Neuron (in vitro differentiated cells): ENCODE results near the gene UNC5C.

Source experiments
- H2AFZ ChIP-seq: one replicate; pipeline ENCODE4 v1.6.1; 2013; ENCODE audit warnings: low read depth, mild to moderate bottlenecking, inconsistent platforms, low read length, moderate library complexity
- H3K27me3 ChIP-seq: one replicate; pipeline ENCODE4 v1.6.1; 2013; ENCODE audit warnings: low read length; ENCODE audit not compliant: insufficient read depth
- H3K36me3 ChIP-seq: one replicate; pipeline ENCODE4 v1.6.1; 2013; ENCODE audit warnings: low read length; ENCODE audit not compliant: insufficient read depth
- H3K4me1 ChIP-seq: one replicate; pipeline ENCODE4 v1.6.1; 2013; ENCODE audit warnings: low read length; ENCODE audit not compliant: insufficient read depth
- H3K4me3 ChIP-seq: 2 replicates; pipeline ENCODE4 v1.5.1; 2013; ENCODE audit warnings: mild to moderate bottlenecking, low read length, moderate library complexity
- H3K9me3 ChIP-seq: one replicate; pipeline ENCODE4 v1.6.1; 2013; ENCODE audit warnings: low read length

Gene UNC5C

DNA sequence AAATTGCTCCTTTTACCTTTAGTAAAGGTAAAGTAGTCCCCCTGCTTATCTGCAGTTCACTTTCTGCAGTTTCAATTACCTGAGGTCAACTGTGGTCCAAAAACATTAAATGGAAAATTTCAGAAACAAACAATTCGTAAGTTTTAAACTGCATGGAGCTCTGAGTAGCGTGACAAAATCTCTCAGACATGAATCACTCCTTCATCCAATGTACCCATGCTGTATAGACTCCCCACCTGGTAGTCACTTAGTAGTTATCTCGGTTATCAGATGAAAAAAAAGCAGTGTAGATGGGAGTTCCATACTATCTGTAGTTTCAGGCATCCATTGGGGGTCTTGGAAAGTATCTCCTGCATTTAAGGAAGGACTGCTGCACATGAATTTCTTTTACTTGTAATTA lies 7.7 kb downstream of the UNC5C start:
- no peaks in the 10 kb centered on the region for H3K9me3 ChIP-seq
- H2AFZ ChIP-seq: no peak overlapping the region
- no peaks in the 10 kb centered on the region for H3K36me3 ChIP-seq
- H3K4me3 ChIP-seq: no peak overlapping the region
- no peaks in the 10 kb centered on the region for H3K27me3 ChIP-seq
- peaks cover 10% of the 10 kb centered on the region for H3K4me1 ChIP-seq

GRCh38 chr4:95540227-95540626 lies 8.5 kb downstream of the UNC5C start:
- no peak overlapping the region for H2AFZ ChIP-seq
- peaks cover 4% of the 10 kb centered on the region for H3K4me1 ChIP-seq
- no peaks in the 10 kb centered on the region for H3K27me3 ChIP-seq
- H3K36me3 ChIP-seq: no peaks in the 10 kb centered on the region
- H3K4me3 ChIP-seq: no peak overlapping the region
- H3K9me3 ChIP-seq: no peaks in the 10 kb centered on the region

DNA sequence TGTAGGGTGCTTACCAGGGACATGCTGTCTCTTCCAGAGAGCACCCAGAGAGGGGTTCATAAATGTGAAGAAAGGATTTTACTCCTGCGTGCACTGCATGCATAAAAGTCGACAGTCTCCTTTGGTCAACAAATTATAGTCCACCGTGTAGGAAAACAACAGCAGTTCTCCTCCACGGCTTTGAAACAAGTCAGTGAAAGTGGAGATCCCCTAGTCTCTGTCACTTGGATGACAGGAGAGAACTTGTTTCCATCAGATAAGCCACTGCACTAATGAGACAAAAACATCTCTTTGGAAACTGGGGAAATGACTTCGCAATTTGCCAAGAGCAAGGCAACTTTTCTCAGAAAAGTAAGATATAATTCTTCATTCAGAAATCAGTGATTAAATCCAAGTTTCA lies 9.7 kb downstream of the UNC5C start:
- no peaks in the 10 kb centered on the region for H3K36me3 ChIP-seq
- H3K4me3 ChIP-seq: no peak overlapping the region
- H3K9me3 ChIP-seq: no peaks in the 10 kb centered on the region
- H3K27me3 ChIP-seq: no peaks in the 10 kb centered on the region
- H2AFZ ChIP-seq: no peak overlapping the region
- H3K4me1 ChIP-seq: no peaks in the 10 kb centered on the region

GRCh38 chr4:95537863-95538488 lies 10.8 kb downstream of the UNC5C start:
- Histone ChIP-seq H3K4me1 (no peaks in the 10 kb centered on the region), H2AFZ (no peak overlapping the region), H3K27me3 (no peaks in the 10 kb centered on the region), H3K4me3 (no peak overlapping the region), H3K9me3 (no peaks in the 10 kb centered on the region), H3K36me3 (no peaks in the 10 kb centered on the region)

- no peak overlapping the region for H3K4me3 ChIP-seq
- H2AFZ ChIP-seq: no peak overlapping the region
- H3K9me3 ChIP-seq: no peaks in the 10 kb centered on the region
- no peaks in the 10 kb centered on the region for H3K4me1 ChIP-seq
- no peaks in the 10 kb centered on the region for H3K27me3 ChIP-seq
- H3K36me3 ChIP-seq: no peaks in the 10 kb centered on the region
Observed at GRCh38 chr4:95537191-95537590, 11.6 kb downstream of the UNC5C start.

GRCh38 chr4:95536650-95537049 lies 12.1 kb downstream of the UNC5C start:
- Histone ChIP-seq H3K9me3 (no peaks in the 10 kb centered on the region), H3K4me1 (no peaks in the 10 kb centered on the region), H2AFZ (no peak overlapping the region), H3K4me3 (no peak overlapping the region), H3K27me3 (no peaks in the 10 kb centered on the region), H3K36me3 (no peaks in the 10 kb centered on the region)

DNA sequence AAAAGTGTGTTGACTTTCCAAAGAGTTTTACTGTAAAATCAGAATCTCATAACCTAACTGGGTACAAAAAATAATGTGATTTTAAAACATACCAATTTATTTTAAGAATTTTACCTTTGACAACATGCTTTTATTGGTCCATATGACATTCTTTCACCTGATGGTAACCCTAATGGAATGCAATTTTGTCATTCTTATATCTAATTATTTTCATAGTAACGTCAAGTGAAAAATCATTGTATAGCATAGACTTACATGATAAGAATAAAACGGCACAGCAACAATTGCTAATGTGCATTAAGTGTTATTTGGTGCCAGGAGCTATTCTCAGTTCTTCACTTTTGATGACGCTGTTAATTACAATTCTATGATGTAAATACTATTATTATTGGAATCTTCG lies 13.6 kb downstream of the UNC5C start:
- H3K27me3 ChIP-seq: no peaks in the 10 kb centered on the region

DNA sequence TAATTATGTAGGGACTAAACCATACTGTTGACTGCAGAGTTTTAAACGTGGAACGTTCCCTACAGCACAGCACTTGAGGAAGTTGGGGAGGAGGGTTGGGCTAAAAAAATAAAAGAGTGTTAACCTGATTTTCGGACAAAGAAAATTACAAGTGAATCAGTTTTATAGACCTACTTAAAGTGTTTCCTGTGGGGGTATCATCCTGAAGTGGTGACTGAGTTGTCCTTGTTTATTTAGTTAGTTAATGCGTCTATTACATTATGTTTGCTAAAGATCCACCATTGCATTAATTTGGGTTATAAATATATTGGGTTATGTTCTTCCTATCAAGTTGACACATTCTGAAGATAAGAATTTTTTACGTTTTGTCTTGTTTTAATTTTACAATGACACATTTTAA lies 14.7 kb downstream of the UNC5C start:
- Histone ChIP-seq H3K27me3 (no peaks in the 10 kb centered on the region), H2AFZ (no peak overlapping the region), H3K9me3 (no peaks in the 10 kb centered on the region), H3K36me3 (no peaks in the 10 kb centered on the region), H3K4me1 (no peaks in the 10 kb centered on the region), H3K4me3 (no peak overlapping the region)

More for the DNA sequence above, 13.6 kb downstream of the UNC5C start:
- H2AFZ ChIP-seq: no peak overlapping the region
- no peak overlapping the region for H3K4me3 ChIP-seq
- H3K9me3 ChIP-seq: no peaks in the 10 kb centered on the region
- H3K36me3 ChIP-seq: no peaks in the 10 kb centered on the region
- no peaks in the 10 kb centered on the region for H3K4me1 ChIP-seq

DNA sequence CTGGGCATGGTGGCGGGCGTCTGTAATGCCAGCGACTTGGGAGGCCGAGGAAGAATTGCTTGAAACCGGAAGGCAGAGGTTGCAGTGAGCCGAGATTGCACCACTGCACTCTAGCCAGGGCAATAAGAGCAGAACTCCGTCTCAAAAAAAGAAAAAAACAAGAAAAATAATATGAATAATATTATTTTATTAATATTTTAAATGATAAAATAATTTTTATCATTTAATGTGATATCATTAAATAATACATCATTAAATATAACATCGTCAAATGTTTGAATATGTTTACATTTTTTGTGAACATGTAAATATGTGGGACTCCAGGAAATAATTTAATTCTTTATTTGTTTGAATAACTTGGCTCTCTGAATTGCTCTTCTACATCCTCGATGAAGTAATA lies 15.5 kb downstream of the UNC5C start:
- no peak overlapping the region for H3K4me3 ChIP-seq
- H2AFZ ChIP-seq: no peak overlapping the region
- H3K4me1 ChIP-seq: no peaks in the 10 kb centered on the region
- no peaks in the 10 kb centered on the region for H3K27me3 ChIP-seq
- H3K36me3 ChIP-seq: no peaks in the 10 kb centered on the region
- H3K9me3 ChIP-seq: no peaks in the 10 kb centered on the region

- H3K4me3 ChIP-seq: no peak overlapping the region
- H3K4me1 ChIP-seq: no peaks in the 10 kb centered on the region
- no peaks in the 10 kb centered on the region for H3K27me3 ChIP-seq
- H3K9me3 ChIP-seq: no peaks in the 10 kb centered on the region
- no peaks in the 10 kb centered on the region for H3K36me3 ChIP-seq
- H2AFZ ChIP-seq: no peak overlapping the region
Observed at GRCh38 chr4:95532305-95532704, 16.5 kb downstream of the UNC5C start.

DNA sequence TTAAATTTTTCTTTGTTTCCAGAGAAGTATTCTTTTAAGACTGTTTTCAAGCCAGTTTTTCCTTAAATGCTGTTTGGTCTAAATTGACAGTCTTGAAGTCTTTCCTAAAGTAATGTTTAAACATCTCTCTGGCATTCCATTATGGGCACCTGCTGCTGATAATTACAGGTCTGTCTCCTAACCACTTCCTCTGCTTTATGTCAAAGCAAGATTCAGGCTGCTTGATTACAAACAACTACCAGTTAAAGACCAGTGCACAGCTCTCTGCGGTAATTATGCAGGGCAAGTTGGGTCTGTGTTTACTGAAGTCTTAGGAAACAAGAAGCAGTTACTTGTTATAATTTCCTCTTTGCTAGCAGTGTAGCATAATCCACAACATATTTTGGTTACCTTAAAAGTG lies 17.6 kb downstream of the UNC5C start:
- H3K27me3 ChIP-seq: no peaks in the 10 kb centered on the region

DNA sequence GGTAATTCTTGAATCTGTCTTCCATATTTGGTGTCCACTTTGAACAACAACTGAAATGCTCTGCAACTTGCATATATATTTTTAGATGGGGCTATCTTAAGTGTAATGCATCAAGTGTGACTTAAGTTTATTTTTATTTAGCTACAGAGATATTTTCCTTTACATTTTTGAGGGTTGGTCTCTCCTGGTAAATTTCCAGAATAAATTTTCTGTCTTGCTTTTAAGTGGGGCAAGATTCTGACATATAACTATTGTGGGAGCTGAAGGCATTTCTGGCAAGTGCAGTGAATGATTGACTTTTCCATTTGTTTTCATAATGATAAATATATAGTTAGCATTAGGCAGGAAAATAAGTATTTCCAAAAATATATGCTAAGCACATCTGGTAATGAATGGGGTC lies 18.8 kb downstream of the UNC5C start:
- Histone ChIP-seq H3K27me3 (no peaks in the 10 kb centered on the region), H2AFZ (no peak overlapping the region), H3K4me1 (no peaks in the 10 kb centered on the region), H3K36me3 (no peaks in the 10 kb centered on the region), H3K4me3 (no peak overlapping the region), H3K9me3 (no peaks in the 10 kb centered on the region)

More for the DNA sequence above, 17.6 kb downstream of the UNC5C start:
- no peaks in the 10 kb centered on the region for H3K9me3 ChIP-seq
- H3K4me1 ChIP-seq: no peaks in the 10 kb centered on the region
- no peaks in the 10 kb centered on the region for H3K36me3 ChIP-seq
- no peak overlapping the region for H2AFZ ChIP-seq
- no peak overlapping the region for H3K4me3 ChIP-seq

- H2AFZ ChIP-seq: no peak overlapping the region
- H3K27me3 ChIP-seq: no peaks in the 10 kb centered on the region
- no peak overlapping the region for H3K4me3 ChIP-seq
- H3K9me3 ChIP-seq: no peaks in the 10 kb centered on the region
- no peaks in the 10 kb centered on the region for H3K36me3 ChIP-seq
- H3K4me1 ChIP-seq: no peaks in the 10 kb centered on the region
Observed at GRCh38 chr4:95528388-95528948, 20.3 kb downstream of the UNC5C start.

GRCh38 chr4:95526075-95526474 lies 22.7 kb downstream of the UNC5C start:
- Histone ChIP-seq H3K36me3 (no peaks in the 10 kb centered on the region), H2AFZ (no peak overlapping the region), H3K27me3 (no peaks in the 10 kb centered on the region), H3K4me3 (no peak overlapping the region), H3K4me1 (no peaks in the 10 kb centered on the region), H3K9me3 (no peaks in the 10 kb centered on the region)
